ENCODE results near the gene TMEM87A.

DNA sequence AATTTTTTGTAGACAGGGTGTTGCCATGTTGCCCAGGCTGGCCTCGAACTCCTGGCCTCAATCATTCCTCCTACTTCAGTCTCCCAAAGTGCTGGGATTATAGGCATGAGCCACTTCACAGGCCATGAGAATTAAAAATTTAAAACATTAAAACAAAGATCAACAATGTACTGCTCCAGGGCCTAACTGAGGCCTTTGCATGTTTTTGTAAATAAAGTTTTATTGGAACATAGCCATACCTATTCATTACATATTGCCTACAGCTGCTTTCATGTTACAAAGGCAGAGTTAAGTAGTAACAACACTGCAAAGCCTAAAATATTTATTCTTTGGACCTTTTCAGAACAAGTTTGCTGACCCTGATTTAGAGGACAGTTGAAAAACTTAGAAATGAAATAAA is 74.7 kb downstream of the TMEM87A start:
- TF ChIP-seq EZH2 (IDR thresholded peaks at IDR 0.05; ENCODE audit: insufficient read depth, poor library complexity, severe bottlenecking) (no peak), EZH2phosphoT487 (IDR thresholded peaks at IDR 0.05; ENCODE audit: insufficient read depth, low read depth) (no peak)

Measured in GM23248 (cell line).